Activated CD4-positive, alpha-beta T cell treated with anti-CD3 and anti-CD28 coated beads for 24 hours (primary cell): ENCODE data around the gene TAS1R2.

ENCODE experiments used
- DNase-seq, 2 donors: peaks; one replicate each; pipeline ENCODE4 v3.0.0-alpha.2; 2020; ENCODE audit warnings: low read depth in 2 of 2

The TAS1R2 gene

DNA sequence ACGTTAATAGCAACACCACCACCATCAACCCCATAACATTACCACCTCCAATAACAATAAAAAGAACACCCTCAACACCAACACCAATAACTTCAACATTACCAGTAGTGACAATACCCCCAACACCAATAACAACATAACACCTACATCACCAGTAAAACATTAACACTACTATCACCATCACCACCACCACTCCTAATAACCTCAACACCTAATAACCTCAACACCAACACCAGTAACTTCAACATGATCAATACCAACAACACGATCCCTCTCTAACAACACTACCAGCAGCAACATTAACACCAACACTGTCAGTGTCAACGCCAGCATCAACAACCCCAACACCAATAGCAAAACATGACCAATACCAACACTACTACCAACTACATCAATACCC is 57.2 kb downstream of the TAS1R2 start:
- no peak for DNase-seq

DNA sequence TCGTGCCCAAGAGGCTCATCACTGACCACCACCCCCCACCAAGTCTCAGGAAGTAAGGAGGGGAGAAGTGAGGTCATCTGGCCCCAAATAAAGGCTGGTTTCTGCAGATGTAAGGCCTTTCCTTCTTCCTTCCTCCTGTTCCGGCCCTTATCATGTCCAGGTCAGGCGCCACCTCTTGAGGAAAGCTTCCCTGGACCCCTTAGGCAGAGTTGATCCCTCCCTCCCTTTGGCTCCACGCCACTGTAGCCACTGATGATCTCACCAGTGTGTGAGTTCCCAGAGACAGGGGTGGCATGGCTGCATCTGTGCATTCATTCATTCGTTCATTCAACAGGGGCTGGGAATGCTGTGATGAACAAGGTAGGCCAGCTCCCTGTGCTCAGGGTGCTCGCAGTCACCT is 59.2 kb downstream of the TAS1R2 start:
- no peak for DNase-seq

DNA sequence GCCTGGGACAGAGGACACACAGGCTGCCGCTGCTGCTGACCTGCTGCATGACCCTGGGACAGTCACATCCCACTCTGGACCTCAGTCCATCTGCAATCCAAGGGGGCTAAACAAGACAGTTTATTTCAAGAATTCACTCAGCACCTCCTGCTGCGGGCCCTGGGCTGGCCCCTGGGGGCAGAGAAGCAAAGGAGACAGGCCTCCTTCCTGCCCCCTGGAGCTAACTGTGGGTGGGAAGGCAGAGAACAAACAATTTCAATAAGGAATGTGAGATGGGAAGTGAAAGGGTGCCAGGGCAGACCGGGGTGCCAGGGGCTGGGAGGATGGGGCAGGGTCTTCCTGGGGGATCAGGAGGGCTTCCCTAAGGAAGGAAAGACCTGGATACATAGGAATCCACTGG is 60.0 kb downstream of the TAS1R2 start:
- DNase-seq = no peak

DNA sequence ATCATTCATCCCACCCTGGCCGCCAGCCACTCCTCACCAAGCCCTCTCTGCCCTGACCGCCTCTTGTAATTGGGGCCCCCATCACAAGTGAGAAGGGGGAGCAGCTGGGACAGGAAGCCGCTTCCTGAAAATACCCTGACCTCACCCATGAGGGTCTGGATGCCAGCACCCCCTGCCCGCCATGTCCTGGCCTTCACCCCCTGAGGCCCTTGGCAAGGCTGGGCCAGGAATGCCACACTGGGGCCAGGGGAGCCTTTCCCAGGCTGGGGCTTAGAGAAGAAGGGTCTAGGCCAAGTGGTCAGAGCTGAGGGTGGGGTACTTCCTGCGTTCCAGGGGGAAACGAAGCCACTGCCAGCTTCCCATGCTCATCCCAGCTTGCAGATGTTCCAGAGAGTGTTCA is 60.5 kb downstream of the TAS1R2 start:
- no peak for DNase-seq

DNA sequence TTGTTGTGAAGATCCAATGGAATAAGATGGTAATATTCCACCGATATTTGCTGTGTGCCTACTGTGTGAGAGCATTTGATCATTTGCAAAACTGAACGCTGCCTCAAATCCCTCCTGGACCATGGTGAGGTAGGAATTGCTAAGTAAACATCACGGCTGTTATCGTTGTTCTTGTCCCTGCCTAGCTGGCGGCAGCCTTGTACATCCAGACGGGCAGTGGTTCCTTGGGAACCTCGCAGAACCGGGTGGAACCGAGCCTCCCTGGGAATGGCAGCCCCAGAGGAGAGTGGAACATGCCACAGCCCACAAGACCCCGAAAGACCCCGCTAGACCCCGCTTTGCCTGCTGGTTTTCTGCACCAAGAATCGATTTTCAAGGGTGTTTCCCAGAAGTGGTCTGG is 60.9 kb downstream of the TAS1R2 start:
- no peak for DNase-seq

DNA sequence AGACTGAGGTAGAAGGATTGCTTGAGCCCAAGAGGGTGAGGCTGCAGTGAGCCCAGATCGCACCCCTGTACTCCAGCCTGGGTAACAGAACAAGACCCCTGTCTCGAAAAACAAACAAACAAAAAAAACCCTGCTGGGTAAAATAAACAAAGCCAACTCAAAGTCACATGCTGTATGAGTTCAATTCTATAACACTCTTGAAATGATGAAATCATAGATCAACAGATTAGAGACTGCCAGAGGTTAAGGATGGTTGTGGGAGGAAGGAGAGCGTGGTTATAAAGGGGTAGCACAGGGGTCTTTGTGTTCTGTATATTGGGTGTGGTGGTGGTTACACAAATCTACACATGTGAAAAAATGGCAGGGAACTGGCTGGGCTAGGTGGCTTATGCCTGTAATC is 62.5 kb downstream of the TAS1R2 start:
- no peak for DNase-seq

DNA sequence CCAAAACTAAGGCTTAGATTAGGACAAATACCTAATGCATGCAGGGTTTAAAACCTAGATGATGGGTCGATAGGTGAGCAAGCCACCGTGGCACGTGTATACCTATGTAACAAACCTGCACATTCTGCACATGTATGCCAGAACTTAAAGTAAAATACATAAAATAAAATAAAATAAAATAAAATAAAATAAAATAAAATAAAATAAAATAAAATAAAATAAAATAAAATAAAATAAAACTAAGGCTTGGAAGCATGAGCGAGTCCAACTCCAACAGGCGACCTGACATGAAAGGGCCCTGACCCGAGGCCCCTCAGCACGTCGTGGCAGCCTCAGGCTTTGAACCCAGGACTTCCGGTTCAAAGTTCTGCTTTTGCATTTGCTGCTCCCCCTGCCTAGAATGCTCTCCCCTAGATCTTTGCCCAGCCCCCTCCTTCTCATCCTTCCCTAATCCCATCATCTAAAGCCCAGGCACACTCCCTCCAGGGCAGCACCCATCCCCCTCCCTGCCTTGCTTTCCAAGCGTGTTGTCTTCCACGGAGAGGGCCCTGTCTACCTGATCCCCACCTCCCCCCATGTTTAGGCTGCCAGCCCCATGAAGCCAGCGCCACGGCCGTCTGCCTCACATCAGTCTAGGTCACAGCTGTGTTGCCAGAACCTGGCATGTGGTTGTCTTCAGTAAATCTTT is 64.3 kb downstream of the TAS1R2 start:
- DNase-seq = no peak

DNA sequence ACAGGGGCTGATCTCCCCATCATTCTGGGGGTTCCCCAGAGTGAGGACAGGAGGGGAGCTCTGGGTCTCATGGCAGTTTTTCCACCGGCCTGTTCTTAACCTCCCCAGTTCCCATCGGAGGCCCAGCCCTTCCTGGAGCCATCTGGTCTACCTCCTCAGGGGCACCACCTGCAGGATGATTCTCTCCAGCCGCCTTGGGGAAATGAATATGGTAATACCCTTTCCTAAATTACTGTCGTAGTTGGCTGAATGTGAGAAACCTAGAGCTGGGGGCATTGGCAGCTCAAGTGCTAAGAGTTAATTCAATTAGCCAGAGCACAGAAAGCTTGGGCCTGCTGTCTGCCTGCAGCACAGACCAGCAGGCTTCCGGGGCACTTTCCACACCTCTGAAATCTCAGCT is 64.9 kb downstream of the TAS1R2 start:
- DNase-seq = no peak

DNA sequence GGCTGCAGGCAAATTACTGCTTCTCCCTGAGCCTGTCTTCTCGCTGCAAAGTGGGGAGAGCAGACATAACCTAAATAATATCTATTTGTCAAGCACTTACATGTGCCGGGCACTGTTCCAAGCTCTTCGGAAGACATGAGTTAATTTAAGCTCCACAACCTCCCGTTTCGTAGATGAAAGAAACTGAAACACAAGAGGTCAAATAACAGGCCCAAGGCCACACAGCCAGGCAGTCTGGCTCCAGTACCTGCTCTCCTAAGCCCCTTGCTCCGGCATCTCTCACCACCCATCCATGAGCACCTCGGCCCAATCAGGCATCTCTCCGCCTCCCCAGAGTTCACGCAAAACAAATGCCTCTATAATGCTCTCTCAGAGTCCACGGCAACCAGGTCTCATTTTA is 65.4 kb downstream of the TAS1R2 start:
- DNase-seq = no peak

DNA sequence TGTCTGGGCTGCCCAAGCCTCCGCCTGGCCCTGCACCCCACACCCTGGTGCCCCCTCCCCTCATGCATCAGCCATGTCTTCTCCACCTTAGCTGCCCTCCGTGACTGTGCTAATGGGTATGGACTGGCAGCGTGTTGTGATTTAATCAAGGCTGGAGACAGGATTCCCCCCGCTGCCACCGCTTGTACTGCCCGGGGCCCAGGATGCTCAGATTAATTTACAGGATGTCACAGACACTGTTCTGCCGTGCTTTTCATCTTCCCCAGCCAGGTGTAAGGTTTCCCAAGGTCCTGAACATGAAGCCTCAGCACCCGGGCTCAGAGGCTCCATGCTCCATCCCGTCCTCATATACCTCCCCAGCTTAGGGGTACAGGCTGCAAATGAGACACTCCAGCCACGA is 66.3 kb downstream of the TAS1R2 start:
- DNase-seq = no peak

DNA sequence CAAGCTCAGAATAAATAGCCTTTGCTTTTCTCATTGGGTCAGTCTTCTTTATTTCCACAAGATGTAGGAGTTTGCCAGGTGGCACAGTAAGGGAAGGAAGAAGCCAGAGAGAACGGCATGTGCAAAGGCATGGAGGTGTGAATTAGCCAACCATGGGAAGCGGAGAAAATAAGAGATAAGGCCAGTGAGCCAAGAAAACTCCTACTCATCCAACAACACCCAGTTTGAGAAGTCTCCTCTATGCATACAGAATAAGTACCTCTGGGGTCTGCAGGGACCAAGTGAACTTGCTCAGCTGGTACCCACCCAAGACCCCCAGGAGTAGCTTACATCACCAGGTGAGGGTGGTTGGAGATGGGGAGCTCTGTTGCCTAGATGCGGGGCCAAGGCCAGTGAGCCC is 66.7 kb downstream of the TAS1R2 start:
- DNase-seq = no peak
